Uterus (tissue), 2 donors: ENCODE measurements around the gene PRSS21.

Source experiments
- CTCF ChIP-seq, 4 experiments: fragments of 200-600 bp in 2 of 4; fragments of 450-650 bp in 2 of 4; sonication (generic) in 2 of 4; IDR thresholded peaks; one replicate each; pipeline ENCODE4 v1.5.1; 2016 to 2019; ENCODE audit warnings: antibody characterized with exemption in 4 of 4, mild to moderate bottlenecking in 2 of 4, moderate library complexity in 1 of 4
- POLR2A ChIP-seq, 2 donors: fragments of 450-650 bp; IDR thresholded peaks; one replicate each; pipeline ENCODE4 v1.6.1; 2016; ENCODE audit warnings: antibody characterized with exemption in 2 of 2, mild to moderate bottlenecking in 1 of 2, moderate library complexity in 1 of 2

- TF ChIP-seq CTCF (IDR thresholded peaks at IDR 0.05) = no peak
- no peak for TF ChIP-seq POLR2A (IDR thresholded peaks at IDR 0.05)
Measured at GRCh38 chr16:2819179-2819938, 2.3 kb downstream of the PRSS21 start.
